MCF 10A (cell line): ENCODE measurements around the gene PGK2. TPM values are rescaled to one million over a fixed set of nuclear protein-coding genes. Genes with fewer than 3 reads are reported as not detected.

ENCODE experiments used
- BruUV-seq: library from RNA; stranded (reverse); fragments of 400-500 nt; replicated peaks from 2 replicates; lab custom pipeline; 2021; lab: Mats Ljungman, UMichigan
- CTCF ChIA-PET: fragments of 300-600 bp; sonication (Branson Sonifier 250); formaldehyde crosslinking; extraction: SDS; loops from one replicate; lab custom pipeline; 2021; ENCODE audit warnings: antibody characterized with exemption, inconsistent platforms; lab: Yijun Ruan, JAX
- POLR2A ChIA-PET: fragments of 300-600, 350-650 bp; sonication (Branson Sonifier 250); formaldehyde crosslinking; extraction: SDS; loops from one replicate; lab custom pipeline; 2020; ENCODE audit warnings: antibody characterized with exemption, inconsistent platforms; lab: Yijun Ruan, JAX
- DNase-seq: peaks from one replicate; pipeline ENCODE4 v3.0.0-alpha.2; 2018; ENCODE audit not compliant: unreplicated experiment
- H3K27ac Mint-ChIP-seq: one replicate; pipeline ENCODE4 v1.8.0; 2022; ENCODE audit warnings: mild to moderate bottlenecking, low read depth, mixed read lengths; ENCODE audit not compliant: unreplicated experiment
- H3K27me3 Mint-ChIP-seq: one replicate; pipeline ENCODE4 v1.8.0; 2022; ENCODE audit warnings: mixed read lengths; ENCODE audit not compliant: insufficient read depth, unreplicated experiment
- H3K36me3 Mint-ChIP-seq: one replicate; pipeline ENCODE4 v1.8.0; 2022; ENCODE audit warnings: mild to moderate bottlenecking, moderate library complexity, mixed read lengths; ENCODE audit not compliant: insufficient read depth, unreplicated experiment
- H3K4me1 Mint-ChIP-seq: one replicate; pipeline ENCODE4 v1.8.0; 2022; ENCODE audit warnings: mixed read lengths; ENCODE audit not compliant: insufficient read depth, unreplicated experiment
- H3K4me3 Mint-ChIP-seq: one replicate; pipeline ENCODE4 v1.8.0; 2022; ENCODE audit warnings: mild to moderate bottlenecking, moderate library complexity, mixed read lengths; ENCODE audit not compliant: unreplicated experiment
- H3K9me3 Mint-ChIP-seq: one replicate; pipeline ENCODE4 v1.8.0; 2022; ENCODE audit warnings: mixed read lengths; ENCODE audit not compliant: unreplicated experiment
- intact Hi-C: fragments of 100-400 bp; cut with micrococcal nuclease; formaldehyde crosslinking; loops from 2 replicates; pipeline ENCODE4 v1.14.1; 2022
- total RNA-seq: library from RNA; stranded (reverse); gene quantifications from 2 replicates; pipeline ENCODE4 v1.2.3, GENCODE V29; 2022
- TF ChIP-seq, protein P1 (sequence below): fragments of 200-600 bp; IDR thresholded peaks from one replicate; pipeline ENCODE4 v1.8.0; 2022; ENCODE audit warnings: antibody characterized with exemption, mild to moderate bottlenecking; ENCODE audit not compliant: unreplicated experiment

The PGK2 gene
- total RNA-seq, 1 experiment from 2014 or later: not detected

DNA sequence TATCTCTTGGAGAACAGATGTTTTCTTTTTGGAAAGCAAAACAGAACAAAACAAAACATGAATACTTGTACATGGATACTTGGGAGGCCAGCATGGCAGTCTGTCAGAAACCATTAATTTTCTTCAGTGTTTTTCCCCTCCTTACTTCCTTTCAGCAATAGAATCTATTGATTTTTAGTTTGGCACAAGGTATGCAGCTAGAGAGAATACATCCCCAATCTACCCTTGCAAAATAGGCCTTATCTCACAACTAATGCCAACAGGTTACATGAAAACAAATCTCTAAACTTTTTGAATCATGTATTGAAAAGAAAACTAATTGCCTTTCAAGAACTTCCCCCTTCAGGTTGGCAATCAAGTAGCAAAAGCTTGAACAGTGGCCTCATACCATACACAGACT, 2.8 kb downstream of the PGK2 start:
- no peak overlapping the region for H3K4me3 Mint-ChIP-seq
- POLR2A ChIA-PET: no interaction called here
- H3K36me3 Mint-ChIP-seq: no peaks in the 10 kb centered on the region
- no peak for DNase-seq
- H3K27ac Mint-ChIP-seq: no peak overlapping the region
- intact Hi-C loops: no loop called here
- no peaks in the 10 kb centered on the region for H3K27me3 Mint-ChIP-seq
- no peaks in the 10 kb centered on the region for H3K9me3 Mint-ChIP-seq
- no peaks in the 10 kb centered on the region for H3K4me1 Mint-ChIP-seq
- CTCF ChIA-PET: no interaction called here
- BruUV-seq: no TSS peak
- TF ChIP-seq, protein P1, sequence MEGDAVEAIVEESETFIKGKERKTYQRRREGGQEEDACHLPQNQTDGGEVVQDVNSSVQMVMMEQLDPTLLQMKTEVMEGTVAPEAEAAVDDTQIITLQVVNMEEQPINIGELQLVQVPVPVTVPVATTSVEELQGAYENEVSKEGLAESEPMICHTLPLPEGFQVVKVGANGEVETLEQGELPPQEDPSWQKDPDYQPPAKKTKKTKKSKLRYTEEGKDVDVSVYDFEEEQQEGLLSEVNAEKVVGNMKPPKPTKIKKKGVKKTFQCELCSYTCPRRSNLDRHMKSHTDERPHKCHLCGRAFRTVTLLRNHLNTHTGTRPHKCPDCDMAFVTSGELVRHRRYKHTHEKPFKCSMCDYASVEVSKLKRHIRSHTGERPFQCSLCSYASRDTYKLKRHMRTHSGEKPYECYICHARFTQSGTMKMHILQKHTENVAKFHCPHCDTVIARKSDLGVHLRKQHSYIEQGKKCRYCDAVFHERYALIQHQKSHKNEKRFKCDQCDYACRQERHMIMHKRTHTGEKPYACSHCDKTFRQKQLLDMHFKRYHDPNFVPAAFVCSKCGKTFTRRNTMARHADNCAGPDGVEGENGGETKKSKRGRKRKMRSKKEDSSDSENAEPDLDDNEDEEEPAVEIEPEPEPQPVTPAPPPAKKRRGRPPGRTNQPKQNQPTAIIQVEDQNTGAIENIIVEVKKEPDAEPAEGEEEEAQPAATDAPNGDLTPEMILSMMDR: no peak

DNA sequence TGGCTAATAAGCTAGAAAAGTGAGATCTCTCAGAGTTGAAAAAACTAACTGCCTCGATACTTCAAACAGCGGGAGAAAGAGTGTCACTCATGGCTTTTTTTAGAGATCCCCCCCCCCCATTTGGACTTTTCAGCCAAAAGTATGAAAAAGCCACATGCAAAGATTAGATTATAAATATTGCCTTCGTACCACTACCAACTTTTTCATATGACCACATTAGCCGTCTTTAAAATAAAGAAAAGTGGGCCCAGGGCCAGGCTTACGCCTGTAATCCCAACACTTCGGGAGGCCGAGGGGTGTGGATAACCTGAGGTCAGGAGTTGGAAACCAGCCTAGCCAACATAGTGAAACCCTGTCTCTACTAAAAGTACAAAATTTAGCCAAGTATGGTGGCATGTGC, 4.4 kb downstream of the PGK2 start:
- Mint-ChIP-seq H3K4me3 (no peak overlapping the region), H3K4me1 (no peaks in the 10 kb centered on the region), H3K27me3 (no peaks in the 10 kb centered on the region), H3K36me3 (no peaks in the 10 kb centered on the region), H3K27ac (no peak overlapping the region), H3K9me3 (no peaks in the 10 kb centered on the region)
- POLR2A ChIA-PET: interaction anchor here (0.7 kb wide), 1 partner anchor 37 kb away, joined by 3 read pairs; no protein-coding TSS in a partner anchor
- CTCF ChIA-PET: interaction anchor here (0.6 to 0.9 kb wide), 3 partner anchors 34 to 259 kb away, joined by 3 read pairs; no protein-coding TSS in a partner anchor
- no peak for DNase-seq
- TF ChIP-seq, protein P1: no peak
- no TSS peak for BruUV-seq
- intact Hi-C loops: no loop called here

- H3K36me3 Mint-ChIP-seq: no peaks in the 10 kb centered on the region
- intact Hi-C loops: no loop called here
Observed at GRCh38 chr6:49782293-49782692, 4.8 kb downstream of the PGK2 start.

GRCh38 chr6:49776444-49776843, 10.6 kb downstream of the PGK2 start:
- no peaks in the 10 kb centered on the region for H3K36me3 Mint-ChIP-seq
- CTCF ChIA-PET: no interaction called here
- POLR2A ChIA-PET: no interaction called here
- intact Hi-C loops: no loop called here
- no peak overlapping the region for H3K4me3 Mint-ChIP-seq
- TF ChIP-seq, protein P1: no peak
- H3K27me3 Mint-ChIP-seq: peaks cover 11% of the 10 kb centered on the region
- H3K27ac Mint-ChIP-seq: no peak overlapping the region
- no peaks in the 10 kb centered on the region for H3K4me1 Mint-ChIP-seq
- H3K9me3 Mint-ChIP-seq: no peaks in the 10 kb centered on the region
- no peak for DNase-seq
- BruUV-seq: no TSS peak

More at GRCh38 chr6:49782293-49782692, 4.8 kb downstream of the PGK2 start:
- no peaks in the 10 kb centered on the region for H3K9me3 Mint-ChIP-seq
- BruUV-seq: no TSS peak
- ChIA-PET CTCF (interaction anchor here (0.9 kb wide), 1 partner anchor 34 kb away, joined by 3 read pairs; no protein-coding TSS in a partner anchor), POLR2A (interaction anchor here (0.7 kb wide), 1 partner anchor 36 kb away, joined by 3 read pairs; no protein-coding TSS in a partner anchor)
- no peak overlapping the region for H3K4me3 Mint-ChIP-seq
- H3K4me1 Mint-ChIP-seq: no peaks in the 10 kb centered on the region
- TF ChIP-seq, protein P1: no peak
- no peak overlapping the region for H3K27ac Mint-ChIP-seq
- no peak for DNase-seq
- H3K27me3 Mint-ChIP-seq: no peaks in the 10 kb centered on the region
